Measurements from ENCODE around the gene PPP2R3C. TPM values are rescaled to one million over a fixed set of nuclear protein-coding genes. Genes with fewer than 3 reads are reported as not detected.

The PPP2R3C gene
- total and polyA plus RNA-seq, 2 of the 4 experiments (the other 2 are of a cell fraction) = 15.9 to 17.0 TPM

GRCh38 chr14:35133542-35134328 lies 11.9 kb upstream of the PPP2R3C start:
- Histone ChIP-seq H3K9me3 (ENCODE audit: control insufficient read depth, insufficient read depth, low read length) (peaks cover 6% of the 10 kb centered on the region), H2BK120ac (ENCODE audit: low read depth, low read length) (no peak overlapping the region), H3K4me1 (ENCODE audit: control insufficient read depth, insufficient read depth, low read length) (no peaks in the 10 kb centered on the region), H3K9me1 (ENCODE audit: insufficient read depth, low read length) (no peaks in the 10 kb centered on the region), H3K36me3 (ENCODE audit: control insufficient read depth, insufficient read depth, low read length) (peaks cover 8% of the 10 kb centered on the region; the same call in 1 of the 2 replicates), H2BK15ac (ENCODE audit: low read depth, low read length) (no peak overlapping the region), H3K27me3 (ENCODE audit: control insufficient read depth, insufficient read depth, low read length) (no peaks in the 10 kb centered on the region), H3K9ac (ENCODE audit: low read depth, low read length) (no peak overlapping the region), H3K4me3 (ENCODE audit: insufficient read depth, low read depth, low read length) (no peak overlapping the region), H3K27ac (ENCODE audit: insufficient read depth, low read length) (no peak overlapping the region), H4K8ac (ENCODE audit: low read depth in 2 of 2, low read length in 2 of 2) (no peak overlapping the region), H3K4me2 (ENCODE audit: low read depth, low read length) (no peak overlapping the region), H2BK20ac (ENCODE audit: low read depth, low read length) (no peak overlapping the region), H4K91ac (ENCODE audit: insufficient read depth, low read depth, low read length) (no peak overlapping the region), H4K20me1 (ENCODE audit: insufficient read depth, low read length) (no peaks in the 10 kb centered on the region), H3K79me1 (ENCODE audit: low read depth in 1 of 2, low read length in 2 of 2) (peaks cover 18 to 45% of the 10 kb centered on the region in 2 experiments), H3K4ac (ENCODE audit: low read depth, low read length) (no peak overlapping the region), H2AFZ (replicated peaks; ENCODE audit: low read length, poor library complexity) (no peak overlapping the region), H2BK5ac (ENCODE audit: low read depth, low read length, poor library complexity, severe bottlenecking) (no peak overlapping the region), H3K56ac (ENCODE audit: extremely low read depth, insufficient read depth, low read length) (no peak overlapping the region), H4K5ac (ENCODE audit: low read depth, low read length) (no peak overlapping the region), H3K14ac (replicated peaks; ENCODE audit: low read depth, low read length) (no peak overlapping the region), H3K18ac (ENCODE audit: low read depth, low read length) (no peak overlapping the region), H2AK5ac (ENCODE audit: low read depth, low read length) (no peak overlapping the region), H3K23ac (ENCODE audit: low read depth, low read length) (no peak overlapping the region), H2AK9ac (replicated peaks; ENCODE audit: low read depth, low read length, poor library complexity) (no peak overlapping the region)
- POLR2A ChIA-PET (ENCODE audit: unreplicated experiment) = no interaction called here
- 67% methylated on average over 3 of the region's 6 CpGs; no CpG with 5 or more reads in 1 of the 2 experiments for WGBS, 2 experiments (ENCODE audit: extremely low coverage in 2 of 2, insufficient read length in 1 of 2)
- DNase-seq (no peak), ATAC-seq (ENCODE audit: low read depth) (no peak; the same call in 1 of the 2 replicates)
- dilution Hi-C loops (cut with HindIII; ENCODE audit: low sequenced_read_pairs, unreplicated experiment) (no loop called here), intact Hi-C loops (cut with micrococcal nuclease) (no loop called here), in situ Hi-C loops (cut with MboI; ENCODE audit: low sequenced_read_pairs) (loop anchor here (25.0 kb wide), 1 partner anchor 679 kb away; the partner anchor contains the start of gene RALGAPA1)
- BruUV-seq (replicated peaks) = no TSS peak
- CTCF ChIA-PET = interaction anchor here (0.8 to 1.2 kb wide), 2 partner anchors 8 to 81 kb away, joined by 4 read pairs; no protein-coding TSS in a partner anchor
- TF ChIP-seq BHLHE40 (IDR thresholded peaks at IDR 0.05; ENCODE audit: low read depth, low read length) = no peak
- TF ChIP-seq ELK1 (IDR thresholded peaks at IDR 0.05; ENCODE audit: borderline replicate concordance, low read depth, low read length) = no peak
- no peak for TF ChIP-seq RCOR1 (IDR thresholded peaks at IDR 0.05; ENCODE audit: insufficient replicate concordance, low read length)
- TF ChIP-seq USF2 (IDR thresholded peaks at IDR 0.05; ENCODE audit: low read depth, low read length) = no peak
- no peak for TF ChIP-seq MAFK (IDR thresholded peaks at IDR 0.05; ENCODE audit: low read depth, low read length)
- TF ChIP-seq RAD21 (IDR thresholded peaks at IDR 0.05; ENCODE audit: low read length) = no peak
- TF ChIP-seq FOS (IDR thresholded peaks at IDR 0.05; ENCODE audit: low read depth, low read length) = no peak
- no peak for TF ChIP-seq MXI1 (IDR thresholded peaks at IDR 0.05; ENCODE audit: borderline replicate concordance, low read depth, low read length)
- TF ChIP-seq CEBPB (IDR thresholded peaks at IDR 0.05; ENCODE audit: low read depth, low read length) = no peak
- TF ChIP-seq CHD1 (IDR thresholded peaks at IDR 0.05; ENCODE audit: low read depth, low read length) = no peak
- TF ChIP-seq CTCF (conservative IDR thresholded peaks at IDR 0.05; ENCODE audit: low read depth, low read length) = no peak
- no peak for TF ChIP-seq POLR2A (IDR thresholded peaks at IDR 0.05; ENCODE audit: low read depth, low read length)
- no peak for TF ChIP-seq NFE2L2 (IDR thresholded peaks at IDR 0.05; ENCODE audit: low read depth, low read length)
- no peak for TF ChIP-seq RFX5 (IDR thresholded peaks at IDR 0.05; ENCODE audit: low read depth, low read length)
- TF ChIP-seq SMC3 (IDR thresholded peaks at IDR 0.05; ENCODE audit: low read depth, low read length) = no peak
